NT2/D1 (cell line): ENCODE measurements around the gene SORCS1.

Source experiments
- YY1 ChIP-seq: IDR thresholded peaks from 2 replicates; pipeline ENCODE4 v1.6.1; 2011; ENCODE audit not compliant: insufficient read length, insufficient read depth
- ZNF274 ChIP-seq: IDR thresholded peaks from 2 replicates; pipeline ENCODE4 v1.6.1; 2011; ENCODE audit warnings: mild to moderate bottlenecking, low read depth, low read length

GRCh38 chr10:106930751-106931150 is 233.8 kb downstream of the SORCS1 start:
- TF ChIP-seq YY1 (no peak), ZNF274 (no peak)
